HepG2 (cell line): ENCODE measurements around the gene VDAC2. TPM values are rescaled to one million over a fixed set of nuclear protein-coding genes. Genes with fewer than 3 reads are reported as not detected.

Experiments
- EZH2 ChIP-seq: conservative IDR thresholded peaks from 2 replicates; pipeline ENCODE4 v1.6.1; 2012; ENCODE audit warnings: mild to moderate bottlenecking, low read depth, low read length, moderate library complexity
- FOXM1 ChIP-seq: sonication (generic); formaldehyde crosslinking; IDR thresholded peaks from 2 replicates; pipeline ENCODE4 v1.5.0; 2020; ENCODE audit warnings: missing genetic modification reagents
- GATA4 ChIP-seq: sonication (generic); IDR thresholded peaks from 2 replicates; pipeline ENCODE4 v1.6.1; 2016; ENCODE audit warnings: antibody characterized with exemption, low read depth, borderline replicate concordance
- GTF2F1 ChIP-seq: fragments of 150-350 bp; IDR thresholded peaks from 2 replicates; pipeline ENCODE4 v1.6.1; 2014; ENCODE audit warnings: low read length
- IRF1 ChIP-seq: sonication (generic); formaldehyde crosslinking; IDR thresholded peaks from 2 replicates; pipeline ENCODE4 v1.4.0; 2020; ENCODE audit warnings: low read depth, mild to moderate bottlenecking, missing genetic modification reagents
- MAFK ChIP-seq, 2 experiments: IDR thresholded peaks in 1 of 2; conservative IDR thresholded peaks in 1 of 2; 2 replicates each; pipeline ENCODE4 v1.6.1; 2011; ENCODE audit warnings: improper control_type of control experiment in 2 of 2, low read length in 2 of 2
- MEIS1 ChIP-seq: sonication (generic); formaldehyde crosslinking; IDR thresholded peaks from 2 replicates; pipeline ENCODE4 v1.9.0; 2021; ENCODE audit warnings: mild to moderate bottlenecking, missing genetic modification reagents, moderate library complexity, borderline replicate concordance
- NCOA5 ChIP-seq: sonication (generic); formaldehyde crosslinking; IDR thresholded peaks from 2 replicates; pipeline ENCODE4 v1.4.0; 2020; ENCODE audit warnings: missing genetic modification reagents
- PHB2 ChIP-seq: fragments of 450-650 bp; IDR thresholded peaks from 2 replicates; pipeline ENCODE4 v1.6.1; 2018; ENCODE audit not compliant: partially characterized antibody
- POGZ ChIP-seq: sonication (generic); formaldehyde crosslinking; IDR thresholded peaks from 2 replicates; pipeline ENCODE4 v1.4.0; 2020; ENCODE audit warnings: mild to moderate bottlenecking, missing genetic modification reagents
- PRDM15 ChIP-seq: sonication (generic); formaldehyde crosslinking; IDR thresholded peaks from 2 replicates; pipeline ENCODE4 v1.4.0; 2020; ENCODE audit warnings: missing genetic modification reagents
- SNAPC4 ChIP-seq: sonication (generic); formaldehyde crosslinking; IDR thresholded peaks from 2 replicates; pipeline ENCODE4 v1.4.0; 2020; ENCODE audit warnings: mild to moderate bottlenecking, missing genetic modification reagents
- ZNF329 ChIP-seq: sonication (generic); formaldehyde crosslinking; IDR thresholded peaks from 2 replicates; pipeline ENCODE4 v1.9.0; 2021; ENCODE audit warnings: low read depth, mild to moderate bottlenecking, missing genetic modification reagents
- ZNF574 ChIP-seq: sonication (generic); formaldehyde crosslinking; IDR thresholded peaks from 2 replicates; pipeline ENCODE4 v1.4.0; 2020; ENCODE audit warnings: missing genetic modification reagents
- ZNF576 ChIP-seq: sonication (generic); formaldehyde crosslinking; IDR thresholded peaks from 2 replicates; pipeline ENCODE4 v1.4.0; 2020; ENCODE audit warnings: mild to moderate bottlenecking, missing genetic modification reagents
- ZNF782 ChIP-seq: sonication (generic); formaldehyde crosslinking; IDR thresholded peaks from 2 replicates; pipeline ENCODE4 v1.4.0; 2020; ENCODE audit warnings: missing genetic modification reagents, mild to moderate bottlenecking, borderline replicate concordance
- polyA plus RNA-seq, 8 experiments: library from polyadenylated mRNA; depleted of rRNA in 3 of 8; stranded (reverse) in 7 of 8; unstranded in 1 of 8; fragments of >200 nt; fragmentation: Illumina TruSeq in 4 of 8; extraction: Trizol in 4 of 8; gene quantifications; 2 replicates each; pipeline versions ENCODE4 v1.2.1 to v1.2.3, GENCODE V29; 2011 to 2016; ENCODE audit warnings: low read depth in 4 of 8, missing spikeins in 1 of 8, mixed read lengths in 1 of 8; ENCODE audit not compliant: insufficient read depth in 1 of 8
- total RNA-seq, 5 experiments: library from RNA; depleted of rRNA; stranded (reverse); fragments of >200 nt; fragmentation: Illumina TruSeq; extraction: Trizol; gene quantifications; 2 replicates each; pipeline ENCODE4 v1.2.3, GENCODE V29; 2016; ENCODE audit warnings: low read depth in 1 of 5

Gene VDAC2
- total and polyA plus RNA-seq, 2 of the 13 experiments (the other 11 are each of a cell fraction or from before 2014, with no cell fraction given) = 67.9 to 222 TPM

GRCh38 chr10:75261813-75262705 lies 51.5 kb downstream of the VDAC2 start (continued):
- TF ChIP-seq SNAPC4 (CRISPR knock-in tag) (no peak), GATA4 (no peak), POGZ (CRISPR knock-in tag) (peak; percentile 72), GTF2F1 (no peak), EZH2 (no peak), PRDM15 (no peak), MEIS1 (CRISPR knock-in tag) (peak; percentile 33; the same call in 1 of the 2 replicates), ZNF576 (no peak), NCOA5 (CRISPR knock-in tag) (no peak), ZNF574 (CRISPR knock-in tag) (0 out of 2 replicates have a peak, but pooled peaks have one; percentile 14), MAFK (conservative IDR thresholded peaks at IDR 0.05 in 1 of 2, IDR thresholded peaks at IDR 0.05 in 1 of 2; ENCODE audit: low read length in 2 of 2) (no peak), FOXM1 (CRISPR knock-in tag) (no peak), ZNF329 (CRISPR knock-in tag) (no peak), IRF1 (CRISPR knock-in tag) (no peak), PHB2 (no peak), ZNF782 (CRISPR knock-in tag) (no peak)
